B cell (primary cell): ENCODE data around the gene ESD. TPM values are rescaled to one million over a fixed set of nuclear protein-coding genes. Genes with fewer than 3 reads are reported as not detected.
A peak's percentile ranks its signal among the peaks of the same experiment; 100 is the strongest.

Experiments
- ATAC-seq: fragments of 200-7000 bp; cut with Tn5 transposase; one replicate; pipeline ENCODE4 v1.10.0; 2021; ENCODE audit warnings: low read depth, mild to moderate bottlenecking, moderate number of reproducible peaks, moderate library complexity
- CTCF ChIA-PET: fragments of 350-600 bp; sonication (Branson Sonifier 250); formaldehyde crosslinking; loops from one replicate; lab custom pipeline; 2021; ENCODE audit warnings: antibody characterized with exemption, inconsistent platforms; lab: Charles Lee
- POLR2A ChIA-PET: fragments of 350-600 bp; sonication (Branson Sonifier 250); formaldehyde crosslinking; loops from one replicate; lab custom pipeline; 2021; ENCODE audit warnings: antibody characterized with exemption; lab: Charles Lee
- DNase-seq: peaks from one replicate; pipeline ENCODE4 v3.0.0; 2013
- H2AFZ ChIP-seq: 2 replicates; pipeline ENCODE4 v1.6.1; 2012; ENCODE audit warnings: mild to moderate bottlenecking, low read depth, low read length; ENCODE audit not compliant: insufficient read depth, poor library complexity, severe bottlenecking
- H3K27ac ChIP-seq, 2 donors: 1 replicate in 1 of 2; 2 replicates in 1 of 2; pipeline ENCODE4 v1.5.1; 2012 to 2013; ENCODE audit warnings: low read length in 2 of 2, mild to moderate bottlenecking in 2 of 2, moderate library complexity in 1 of 2
- H3K27me3 ChIP-seq, 4 experiments: fragments of 200-600 bp in 1 of 4; sonication (generic) in 1 of 4; replicated peaks in 1 of 4; 1 replicate in 2 of 4; 2 replicates in 2 of 4; pipeline versions ENCODE4 v1.6.1 to v1.7.0; 2013 to 2016; ENCODE audit warnings: low read length in 3 of 4, mild to moderate bottlenecking in 2 of 4, mixed read lengths in 1 of 4, moderate library complexity in 1 of 4; ENCODE audit not compliant: insufficient read depth in 4 of 4, control insufficient read depth in 3 of 4; ENCODE audit errors: control extremely low read depth in 1 of 4
- H3K36me3 ChIP-seq, 2 experiments: replicated peaks in 1 of 2; 1 replicate in 1 of 2; 2 replicates in 1 of 2; pipeline versions ENCODE4 v1.6.1 to v1.7.1; 2013; ENCODE audit warnings: low read length in 1 of 2; ENCODE audit not compliant: insufficient read depth in 2 of 2, control insufficient read depth in 1 of 2; ENCODE audit errors: control extremely low read depth in 1 of 2, extremely low read depth in 1 of 2
- H3K4me1 ChIP-seq, 2 donors: fragments of 200-600 bp in 1 of 2; sonication (generic) in 1 of 2; 1 replicate in 1 of 2; 2 replicates in 1 of 2; pipeline versions ENCODE4 v1.5.1 to v1.6.1; 2013 to 2017; ENCODE audit warnings: low read length in 2 of 2; ENCODE audit not compliant: control insufficient read depth in 2 of 2, insufficient read depth in 2 of 2
- H3K4me2 ChIP-seq: replicated peaks from 2 replicates; pipeline ENCODE3; 2012; ENCODE audit warnings: mild to moderate bottlenecking, low read depth, low read length; ENCODE audit not compliant: poor library complexity, severe bottlenecking
- H3K4me3 ChIP-seq, 5 experiments: fragments of 200-600 bp in 1 of 5; sonication (generic) in 1 of 5; 1 replicate in 3 of 5; 2 replicates in 2 of 5; pipeline versions ENCODE4 v1.5.1 to v1.7.0; 2011 to 2016; ENCODE audit warnings: low read length in 4 of 5, mild to moderate bottlenecking in 4 of 5, low read depth in 2 of 5, control low read depth in 1 of 5, moderate library complexity in 1 of 5; ENCODE audit not compliant: insufficient read depth in 1 of 5; ENCODE audit errors: control extremely low read depth in 1 of 5, extremely low read depth in 1 of 5
- H3K79me2 ChIP-seq: fragments of 200-600 bp; sonication (generic); one replicate; pipeline ENCODE4 v1.6.0; 2016; ENCODE audit warnings: low read length; ENCODE audit not compliant: control insufficient read depth, insufficient read depth
- H3K9ac ChIP-seq: fragments of 200-600 bp; sonication (generic); 2 replicates; pipeline ENCODE4 v1.6.1; 2017; ENCODE audit warnings: mild to moderate bottlenecking, low read length, moderate library complexity
- H3K9me3 ChIP-seq, 3 donors: one replicate each; pipeline versions ENCODE4 v1.6.1 to v1.7.1; 2013; ENCODE audit warnings: low read length in 2 of 3; ENCODE audit not compliant: control insufficient read depth in 2 of 3, insufficient read depth in 1 of 3; ENCODE audit errors: control extremely low read depth in 1 of 3
- H4K20me1 ChIP-seq: 2 replicates; pipeline ENCODE4 v1.6.0; 2012; ENCODE audit warnings: mild to moderate bottlenecking, low read length; ENCODE audit not compliant: insufficient read depth, control insufficient read depth, poor library complexity, severe bottlenecking
- H3K27ac Mint-ChIP-seq: one replicate; pipeline ENCODE4 v1.8.0; 2021; ENCODE audit warnings: mixed read lengths
- H3K27me3 Mint-ChIP-seq: one replicate; pipeline ENCODE4 v1.8.0; 2021; ENCODE audit warnings: mixed read lengths
- H3K4me1 Mint-ChIP-seq: one replicate; pipeline ENCODE4 v1.8.0; 2021; ENCODE audit warnings: mixed read lengths
- H3K4me3 Mint-ChIP-seq: one replicate; pipeline ENCODE4 v1.8.0; 2021; ENCODE audit warnings: mixed read lengths
- H3K9me3 Mint-ChIP-seq: one replicate; pipeline ENCODE4 v1.8.0; 2022; ENCODE audit warnings: mixed read lengths; ENCODE audit not compliant: insufficient read depth
- CTCF ChIP-seq: fragments of 200-600 bp; IDR thresholded peaks from one replicate; pipeline ENCODE4 v1.8.0; 2022; ENCODE audit warnings: antibody characterized with exemption, mild to moderate bottlenecking
- EZH2 ChIP-seq: IDR thresholded peaks from 2 replicates; pipeline ENCODE4 v1.6.1; 2012; ENCODE audit warnings: borderline replicate concordance, low read depth, mild to moderate bottlenecking, moderate library complexity, low read length; ENCODE audit not compliant: insufficient read depth, poor library complexity, severe bottlenecking
- WGBS: methylation state at CpG from one replicate; pipeline ENCODE4 v1.1.5; 2013; ENCODE audit warnings: missing lambda C conversion rate; ENCODE audit not compliant: insufficient coverage; 5-methylcytosine and 5-hydroxymethylcytosine counted together
- intact Hi-C: fragments of 100-400 bp; cut with micrococcal nuclease; formaldehyde crosslinking; loops from one replicate; pipeline ENCODE4 v1.10.0; 2022
- polyA plus RNA-seq: library from polyadenylated mRNA; depleted of rRNA; stranded (reverse); fragments of >200 nt; gene quantifications from 2 replicates; pipeline ENCODE4 v1.2.3, GENCODE V29; 2012
- total RNA-seq, 2 donors: library from RNA; stranded (reverse); fragments of 120-200 nt in 1 of 2; gene quantifications; 1 replicate in 1 of 2; 2 replicates in 1 of 2; pipeline versions ENCODE4 v1.2.3 to v1.2.4, GENCODE V29; 2013 to 2022

Gene ESD
- total and polyA plus RNA-seq, 2 donors (not counting 1 experiment from before 2014, with no cell fraction given): 29.9 to 52.9 TPM

- Mint-ChIP-seq H3K4me3 (peak overlapping the region; percentile 27), H3K27me3 (no peaks in the 10 kb centered on the region), H3K27ac (peak overlapping the region; percentile 57), H3K4me1 (peaks cover 19% of the 10 kb centered on the region), H3K9me3 (no peaks in the 10 kb centered on the region)
- Histone ChIP-seq H3K4me2 (peak overlapping the region; percentile 44), H3K9me3 (no peaks in the 10 kb centered on the region), H3K4me3 (no peak overlapping the region), H3K27me3 (no peaks in the 10 kb centered on the region), H3K27ac (no peak overlapping the region), H3K79me2 (no peaks in the 10 kb centered on the region), H4K20me1 (peaks cover 7% of the 10 kb centered on the region), H2AFZ (no peak overlapping the region), H3K4me1 (peaks cover 18 to 19% of the 10 kb centered on the region in 2 donors), H3K36me3 (peaks cover 0 to 27% of the 10 kb centered on the region in 2 experiments), H3K9ac (no peak overlapping the region)
- ChIA-PET CTCF (interaction anchor here (0.7 to 1.3 kb wide), 2 partner anchors 200 to 618 kb away, joined by 3 to 4 read pairs; no protein-coding TSS in a partner anchor), POLR2A (no interaction called here)
- 15% methylated on average over 5 of the region's 7 CpGs for WGBS
- peak; percentile 64 for DNase-seq
- TF ChIP-seq CTCF (no peak), EZH2 (no peak)
- intact Hi-C loops: no loop called here
- ATAC-seq: peak; percentile 83
Observed at GRCh38 chr13:46751811-46752635, 44.9 kb downstream of the ESD start.

GRCh38 chr13:46749951-46750350, 47.0 kb downstream of the ESD start:
- TF ChIP-seq EZH2: no peak
- no peak for TF ChIP-seq CTCF
- Mint-ChIP-seq H3K9me3 (no peaks in the 10 kb centered on the region), H3K4me1 (peaks cover 15% of the 10 kb centered on the region), H3K27ac (no peak overlapping the region), H3K4me3 (no peak overlapping the region), H3K27me3 (no peaks in the 10 kb centered on the region)
- Histone ChIP-seq H3K4me2 (no peak overlapping the region), H3K4me3 (no peak overlapping the region), H3K9ac (no peak overlapping the region), H3K9me3 (no peaks in the 10 kb centered on the region), H2AFZ (no peak overlapping the region), H3K36me3 (peaks cover 0 to 41% of the 10 kb centered on the region in 2 experiments), H3K79me2 (no peaks in the 10 kb centered on the region), H3K27me3 (no peaks in the 10 kb centered on the region), H4K20me1 (peaks cover 7% of the 10 kb centered on the region), H3K27ac (no peak overlapping the region), H3K4me1 (peaks cover 14 to 15% of the 10 kb centered on the region in 2 donors)
- DNase-seq (no peak), ATAC-seq (no peak)
- ChIA-PET POLR2A (no interaction called here), CTCF (interaction anchor here (1.0 kb wide), 1 partner anchor 14 kb away, joined by 6 read pairs; no protein-coding TSS in a partner anchor)
- WGBS: 100% methylated on average over 2 of the region's 2 CpGs
- intact Hi-C loops: no loop called here
